Measurements from ENCODE around the gene ZIC4.

The ZIC4 gene

DNA sequence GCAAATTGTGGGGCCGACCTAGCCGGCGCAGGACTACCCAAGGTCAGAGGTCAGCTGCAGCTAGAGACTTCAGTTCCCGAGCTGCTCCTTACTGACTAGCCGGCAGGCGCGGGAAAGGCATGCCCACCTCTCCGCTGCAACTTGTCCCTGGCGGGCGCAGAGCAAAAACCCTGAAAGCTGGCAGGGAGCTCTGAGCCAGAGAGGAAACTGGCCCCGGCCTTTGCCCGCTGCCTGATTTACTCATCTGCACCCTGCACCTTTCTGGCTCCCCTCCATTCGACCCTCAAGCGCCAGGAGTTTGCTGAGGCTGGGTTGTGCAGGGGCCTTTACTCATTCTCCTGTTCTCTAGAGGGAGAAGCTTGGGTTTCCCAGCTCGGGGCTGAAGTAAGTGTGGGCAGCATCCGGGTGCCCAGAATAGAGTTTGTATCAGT, 1.5 kb downstream of the ZIC4 start:
- DNase-seq (ENCODE audit: low read depth): no peak

GRCh38 chr3:147404000-147404799, 2.1 kb downstream of the ZIC4 start:
- DNase-seq (ENCODE audit: low read depth): no peak

- DNase-seq (ENCODE audit: low read depth): no peak
Measured at GRCh38 chr3:147403511-147403910, 2.8 kb downstream of the ZIC4 start.

DNA sequence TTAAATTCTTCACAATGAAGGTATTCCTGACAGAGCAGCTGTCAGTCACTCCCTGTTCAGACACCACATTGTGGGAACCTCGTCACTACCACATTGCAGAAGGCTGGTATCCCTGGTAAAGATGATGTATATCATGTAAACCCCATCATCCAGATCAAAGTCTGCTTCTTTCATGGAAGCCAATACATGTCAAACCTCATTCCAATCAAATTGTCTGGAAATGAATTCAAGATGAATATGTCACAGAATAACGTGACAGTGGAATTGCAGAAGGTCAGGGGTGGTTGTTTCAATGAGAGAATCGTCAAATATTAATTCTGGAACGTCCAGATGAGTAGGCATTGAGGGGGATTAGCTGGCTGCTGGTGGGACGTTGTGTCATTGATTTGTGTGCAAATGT, 4.2 kb downstream of the ZIC4 start:
- no peak for DNase-seq (ENCODE audit: low read depth)

GRCh38 chr3:147401421-147401820, 4.9 kb downstream of the ZIC4 start:
- no peak for DNase-seq (ENCODE audit: low read depth)

- DNase-seq (ENCODE audit: low read depth): no peak
Measured at GRCh38 chr3:147400999-147401398, 5.3 kb downstream of the ZIC4 start.

DNA sequence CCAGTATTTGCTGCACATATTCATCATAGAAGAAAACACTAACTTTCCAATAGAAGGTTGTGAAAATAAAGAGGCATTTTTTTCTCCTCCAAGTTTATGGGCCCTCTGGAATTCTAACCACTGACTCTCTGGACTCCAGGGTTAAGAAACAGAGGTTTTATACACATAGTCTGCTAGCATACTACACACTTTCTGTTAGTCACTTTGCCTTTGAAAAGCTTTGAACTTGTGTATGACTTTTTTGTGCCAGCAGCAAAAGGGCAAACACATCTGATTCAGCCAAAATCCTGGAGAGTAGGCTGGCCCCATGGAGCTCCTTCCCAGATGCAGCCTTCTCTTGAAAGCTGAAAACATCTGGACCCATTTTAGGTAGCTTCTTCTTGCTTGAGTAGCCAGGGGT, 6.2 kb downstream of the ZIC4 start:
- no peak for DNase-seq (ENCODE audit: low read depth)

DNA sequence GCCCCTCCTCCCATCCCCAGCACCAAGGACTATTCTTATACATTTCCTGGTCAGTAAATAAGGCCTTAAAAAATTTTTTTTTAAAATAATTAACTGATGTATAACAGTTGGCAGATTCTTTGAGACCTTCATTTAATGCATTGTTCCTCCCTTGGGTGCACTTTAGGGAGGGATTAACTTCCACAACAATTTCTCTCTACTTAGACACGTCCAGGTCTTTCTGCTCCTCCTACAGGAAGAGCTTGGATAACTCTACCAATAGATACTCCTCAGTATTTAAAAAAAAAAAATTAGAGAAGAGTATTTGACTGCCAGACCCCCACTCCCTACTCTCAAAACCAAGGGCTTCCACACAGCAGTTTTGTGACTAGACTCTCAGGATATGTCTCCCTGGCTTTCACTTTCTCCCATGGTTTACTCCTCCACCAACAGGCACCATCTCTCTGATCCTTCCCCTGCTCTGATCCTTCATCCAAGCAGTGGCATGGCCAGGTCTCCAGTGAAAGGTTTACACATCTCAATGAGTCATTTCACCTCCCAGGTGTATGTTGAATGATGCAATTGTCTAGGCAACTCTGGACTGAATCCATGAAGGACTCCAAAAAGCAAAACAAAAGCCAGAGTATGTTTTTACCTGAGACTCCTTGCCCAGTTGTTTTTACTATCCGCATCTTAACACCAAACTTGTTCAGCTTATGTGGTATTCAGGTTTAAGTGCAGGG, 7.4 kb downstream of the ZIC4 start:
- DNase-seq (ENCODE audit: low read depth): no peak

GRCh38 chr3:147397875-147398812, 8.2 kb downstream of the ZIC4 start:
- DNase-seq (ENCODE audit: low read depth): no peak

GRCh38 chr3:147397155-147397874, 9.0 kb downstream of the ZIC4 start:
- DNase-seq (ENCODE audit: low read depth): no peak

DNA sequence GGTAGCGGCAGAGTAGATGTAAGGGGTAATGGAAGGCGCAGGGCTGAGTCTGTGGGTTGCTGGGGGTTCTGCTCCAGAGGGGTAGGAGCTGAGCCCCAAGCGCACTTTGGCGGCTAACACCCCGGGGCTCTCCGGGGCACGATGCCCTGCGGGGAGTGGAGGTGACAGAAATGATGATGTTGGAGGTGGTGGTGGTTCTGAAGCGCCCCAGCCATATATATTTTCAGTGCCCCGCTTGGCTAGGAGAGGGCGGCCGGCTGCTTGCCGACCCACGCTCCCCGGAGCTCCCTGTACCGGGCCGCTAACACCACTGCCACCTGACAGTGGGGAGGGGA, 9.7 kb downstream of the ZIC4 start:
- no peak for DNase-seq (ENCODE audit: low read depth)

- no peak for DNase-seq (ENCODE audit: low read depth)
Measured at GRCh38 chr3:147395899-147396711, 10.2 kb downstream of the ZIC4 start.

- DNase-seq (ENCODE audit: low read depth): no peak
Measured at GRCh38 chr3:147394884-147395225, 11.5 kb downstream of the ZIC4 start.

- DNase-seq (ENCODE audit: low read depth): no peak
Measured at GRCh38 chr3:147393943-147394883, 12.1 kb downstream of the ZIC4 start.

DNA sequence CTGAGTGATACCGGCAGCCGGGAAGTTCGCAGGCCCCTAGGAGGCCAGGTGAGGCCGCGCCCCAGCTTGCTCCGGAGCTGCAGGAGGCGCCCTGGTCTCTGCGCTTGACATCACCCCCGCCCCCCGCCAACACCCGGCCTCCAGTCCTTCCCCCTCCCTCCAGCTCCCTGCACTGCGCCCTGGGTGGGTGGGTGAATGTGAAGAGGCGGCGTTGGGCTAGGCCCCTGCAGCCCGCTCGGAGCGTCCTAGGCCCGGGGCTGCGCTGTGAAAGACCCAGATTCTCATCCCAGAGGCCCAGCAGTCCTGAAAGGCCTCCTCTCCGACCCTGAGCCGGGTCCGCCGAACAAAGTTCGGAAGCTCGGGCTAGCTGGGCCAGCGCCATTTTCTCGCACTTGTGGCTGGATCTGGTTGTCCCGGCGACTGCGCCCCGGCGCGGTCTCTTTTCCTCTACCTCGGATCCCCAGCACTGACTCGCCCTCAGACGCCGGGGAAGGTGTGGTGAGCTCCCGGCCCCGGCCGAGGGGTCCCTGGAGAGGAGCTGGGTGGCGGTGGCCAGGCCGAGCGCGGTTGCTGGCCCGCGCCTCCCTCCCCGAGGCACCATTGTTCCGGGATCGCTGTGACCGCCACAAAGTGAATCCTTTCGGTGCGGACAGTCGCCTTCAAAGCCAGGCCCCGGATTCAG, 12.9 kb downstream of the ZIC4 start:
- DNase-seq (ENCODE audit: low read depth): no peak

- no peak for DNase-seq (ENCODE audit: low read depth)
Measured at GRCh38 chr3:147392625-147392946, 13.8 kb downstream of the ZIC4 start.

- DNase-seq (ENCODE audit: low read depth): no peak
Measured at GRCh38 chr3:147391781-147392624, 14.3 kb downstream of the ZIC4 start.
